Measurements from ENCODE around the gene ODR4.
"Not testable (repeated sequence)": the region's sequence is repeated elsewhere in the genome, so short reads cannot be mapped to it uniquely, and the experiment has no call there.

ODR4 gene

GRCh38 chr1:186386725-186387383, 11.2 kb downstream of the ODR4 start:
- Histone ChIP-seq H3K27ac (ENCODE audit: low read depth in 2 of 2, low read length in 2 of 2) (no peak overlapping the region), H3K9ac (ENCODE audit: low read depth in 1 of 2, low read length in 2 of 2) (no peak overlapping the region), H3K4me1 (ENCODE audit: control insufficient read depth in 2 of 2, insufficient read depth in 2 of 2, low read length in 2 of 2) (no peaks in the 10 kb centered on the region), H3K27me3 (ENCODE audit: control insufficient read depth in 2 of 2, insufficient read depth in 2 of 2, low read length in 2 of 2) (no peaks in the 10 kb centered on the region), H3K9me3 (ENCODE audit: control insufficient read depth in 2 of 2, low read length in 2 of 2) (no peaks in the 10 kb centered on the region), H3K36me3 (ENCODE audit: control insufficient read depth in 2 of 2, insufficient read depth in 2 of 2, low read length in 2 of 2) (peaks cover 36 to 52% of the 10 kb centered on the region in 2 donors), H3K4me3 (ENCODE audit: low read length in 2 of 2) (no peak overlapping the region)

- no peak overlapping the region for H3K27ac ChIP-seq (ENCODE audit: low read depth in 2 of 2, low read length in 2 of 2)
- no peak overlapping the region for H3K4me3 ChIP-seq (ENCODE audit: low read length in 2 of 2)
- no peaks in the 10 kb centered on the region for H3K27me3 ChIP-seq (ENCODE audit: control insufficient read depth in 2 of 2, insufficient read depth in 2 of 2, low read length in 2 of 2)
- H3K36me3 ChIP-seq (ENCODE audit: control insufficient read depth in 2 of 2, insufficient read depth in 2 of 2, low read length in 2 of 2) = peaks cover 41 to 63% of the 10 kb centered on the region in 2 donors
- no peaks in the 10 kb centered on the region for H3K9me3 ChIP-seq (ENCODE audit: control insufficient read depth in 2 of 2, low read length in 2 of 2)
- H3K4me1 ChIP-seq (ENCODE audit: control insufficient read depth in 2 of 2, insufficient read depth in 2 of 2, low read length in 2 of 2) = no peaks in the 10 kb centered on the region
- no peak overlapping the region for H3K9ac ChIP-seq (ENCODE audit: low read depth in 1 of 2, low read length in 2 of 2)
These were observed 15.3 kb downstream of the ODR4 start for GRCh38 chr1:186390925-186391324.

GRCh38 chr1:186391841-186392240, 16.2 kb downstream of the ODR4 start:
- Histone ChIP-seq H3K36me3 (ENCODE audit: control insufficient read depth in 2 of 2, insufficient read depth in 2 of 2, low read length in 2 of 2) (peaks cover 44 to 63% of the 10 kb centered on the region in 2 donors), H3K27me3 (ENCODE audit: control insufficient read depth in 2 of 2, insufficient read depth in 2 of 2, low read length in 2 of 2) (no peaks in the 10 kb centered on the region)

GRCh38 chr1:186392711-186393110, 17.1 kb downstream of the ODR4 start:
- H3K9ac ChIP-seq (ENCODE audit: low read depth in 1 of 2, low read length in 2 of 2); H3K27me3 ChIP-seq (ENCODE audit: control insufficient read depth in 2 of 2, insufficient read depth in 2 of 2, low read length in 2 of 2); H3K9me3 ChIP-seq (ENCODE audit: control insufficient read depth in 2 of 2, low read length in 2 of 2); H3K4me3 ChIP-seq (ENCODE audit: low read length in 2 of 2); H3K27ac ChIP-seq (ENCODE audit: low read depth in 2 of 2, low read length in 2 of 2); H3K4me1 ChIP-seq (ENCODE audit: control insufficient read depth in 2 of 2, insufficient read depth in 2 of 2, low read length in 2 of 2): not testable (repeated sequence)
- H3K36me3 ChIP-seq (ENCODE audit: control insufficient read depth in 2 of 2, insufficient read depth in 2 of 2, low read length in 2 of 2) = peaks cover 50 to 62% of the 10 kb centered on the region in 2 donors

More at GRCh38 chr1:186391841-186392240, 16.2 kb downstream of the ODR4 start:
- H3K9ac ChIP-seq (ENCODE audit: low read depth in 1 of 2, low read length in 2 of 2) = no peak overlapping the region
- no peak overlapping the region for H3K4me3 ChIP-seq (ENCODE audit: low read length in 2 of 2)
- H3K27ac ChIP-seq (ENCODE audit: low read depth in 2 of 2, low read length in 2 of 2) = no peak overlapping the region
- no peaks in the 10 kb centered on the region for H3K9me3 ChIP-seq (ENCODE audit: control insufficient read depth in 2 of 2, low read length in 2 of 2)
- no peaks in the 10 kb centered on the region for H3K4me1 ChIP-seq (ENCODE audit: control insufficient read depth in 2 of 2, insufficient read depth in 2 of 2, low read length in 2 of 2)

- H3K4me1 ChIP-seq (ENCODE audit: control insufficient read depth in 2 of 2, insufficient read depth in 2 of 2, low read length in 2 of 2); H3K9ac ChIP-seq (ENCODE audit: low read depth in 1 of 2, low read length in 2 of 2); H3K27ac ChIP-seq (ENCODE audit: low read depth in 2 of 2, low read length in 2 of 2); H3K4me3 ChIP-seq (ENCODE audit: low read length in 2 of 2); H3K9me3 ChIP-seq (ENCODE audit: control insufficient read depth in 2 of 2, low read length in 2 of 2); H3K27me3 ChIP-seq (ENCODE audit: control insufficient read depth in 2 of 2, insufficient read depth in 2 of 2, low read length in 2 of 2): not testable (repeated sequence)
- peaks cover 20 to 26% of the 10 kb centered on the region in 2 donors for H3K36me3 ChIP-seq (ENCODE audit: control insufficient read depth in 2 of 2, insufficient read depth in 2 of 2, low read length in 2 of 2)
These were observed 25.8 kb downstream of the ODR4 start for GRCh38 chr1:186401446-186401845.

GRCh38 chr1:186403632-186404031, 28.0 kb downstream of the ODR4 start:
- Histone ChIP-seq H3K36me3 (ENCODE audit: control insufficient read depth in 2 of 2, insufficient read depth in 2 of 2, low read length in 2 of 2) (peaks cover 25 to 28% of the 10 kb centered on the region in 2 donors), H3K27me3 (ENCODE audit: control insufficient read depth in 2 of 2, insufficient read depth in 2 of 2, low read length in 2 of 2) (no peaks in the 10 kb centered on the region), H3K4me1 (ENCODE audit: control insufficient read depth in 2 of 2, insufficient read depth in 2 of 2, low read length in 2 of 2) (peaks cover 0 to 2% of the 10 kb centered on the region in 2 donors), H3K9me3 (ENCODE audit: control insufficient read depth in 2 of 2, low read length in 2 of 2) (no peaks in the 10 kb centered on the region), H3K4me3 (ENCODE audit: low read length in 2 of 2) (no peak overlapping the region), H3K27ac (ENCODE audit: low read depth in 2 of 2, low read length in 2 of 2) (no peak overlapping the region), H3K9ac (ENCODE audit: low read depth in 1 of 2, low read length in 2 of 2) (no peak overlapping the region)

- H3K36me3 ChIP-seq (ENCODE audit: control insufficient read depth in 2 of 2, insufficient read depth in 2 of 2, low read length in 2 of 2) = peaks cover 25 to 28% of the 10 kb centered on the region in 2 donors
These were observed 28.9 kb downstream of the ODR4 start for GRCh38 chr1:186404454-186405051.

GRCh38 chr1:186409091-186409490, 33.5 kb downstream of the ODR4 start:
- H3K36me3 ChIP-seq (ENCODE audit: control insufficient read depth in 2 of 2, insufficient read depth in 2 of 2, low read length in 2 of 2) = peaks cover 18 to 21% of the 10 kb centered on the region in 2 donors

More at GRCh38 chr1:186404454-186405051, 28.9 kb downstream of the ODR4 start:
- no peak overlapping the region for H3K4me3 ChIP-seq (ENCODE audit: low read length in 2 of 2)
- no peak overlapping the region for H3K9ac ChIP-seq (ENCODE audit: low read depth in 1 of 2, low read length in 2 of 2)
- H3K4me1 ChIP-seq (ENCODE audit: control insufficient read depth in 2 of 2, insufficient read depth in 2 of 2, low read length in 2 of 2) = peaks cover 0 to 2% of the 10 kb centered on the region in 2 donors
- no peak overlapping the region for H3K27ac ChIP-seq (ENCODE audit: low read depth in 2 of 2, low read length in 2 of 2)
- H3K27me3 ChIP-seq (ENCODE audit: control insufficient read depth in 2 of 2, insufficient read depth in 2 of 2, low read length in 2 of 2) = no peaks in the 10 kb centered on the region
- no peaks in the 10 kb centered on the region for H3K9me3 ChIP-seq (ENCODE audit: control insufficient read depth in 2 of 2, low read length in 2 of 2)

GRCh38 chr1:186413319-186413718, 37.7 kb downstream of the ODR4 start:
- H3K27me3 ChIP-seq (ENCODE audit: control insufficient read depth in 2 of 2, insufficient read depth in 2 of 2, low read length in 2 of 2) = no peaks in the 10 kb centered on the region
- no peak overlapping the region for H3K4me3 ChIP-seq (ENCODE audit: low read length in 2 of 2)
- H3K9ac ChIP-seq (ENCODE audit: low read depth in 1 of 2, low read length in 2 of 2) = no peak overlapping the region
- H3K36me3 ChIP-seq (ENCODE audit: control insufficient read depth in 2 of 2, insufficient read depth in 2 of 2, low read length in 2 of 2) = peaks cover 0 to 8% of the 10 kb centered on the region in 2 donors
- H3K9me3 ChIP-seq (ENCODE audit: control insufficient read depth in 2 of 2, low read length in 2 of 2) = no peaks in the 10 kb centered on the region
- H3K27ac ChIP-seq (ENCODE audit: low read depth in 2 of 2, low read length in 2 of 2) = no peak overlapping the region
- H3K4me1 ChIP-seq (ENCODE audit: control insufficient read depth in 2 of 2, insufficient read depth in 2 of 2, low read length in 2 of 2) = no peaks in the 10 kb centered on the region

More at GRCh38 chr1:186409091-186409490, 33.5 kb downstream of the ODR4 start:
- Histone ChIP-seq H3K27me3 (ENCODE audit: control insufficient read depth in 2 of 2, insufficient read depth in 2 of 2, low read length in 2 of 2) (no peaks in the 10 kb centered on the region), H3K4me1 (ENCODE audit: control insufficient read depth in 2 of 2, insufficient read depth in 2 of 2, low read length in 2 of 2) (peaks cover 0 to 2% of the 10 kb centered on the region in 2 donors), H3K9ac (ENCODE audit: low read depth in 1 of 2, low read length in 2 of 2) (no peak overlapping the region), H3K27ac (ENCODE audit: low read depth in 2 of 2, low read length in 2 of 2) (no peak overlapping the region), H3K9me3 (ENCODE audit: control insufficient read depth in 2 of 2, low read length in 2 of 2) (no peaks in the 10 kb centered on the region), H3K4me3 (ENCODE audit: low read length in 2 of 2) (no peak overlapping the region)

GRCh38 chr1:186418503-186418902, 42.9 kb downstream of the ODR4 start:
- H3K9ac ChIP-seq (ENCODE audit: low read depth in 1 of 2, low read length in 2 of 2) = no peak overlapping the region
- peaks cover 0 to 17% of the 10 kb centered on the region in 2 donors for H3K36me3 ChIP-seq (ENCODE audit: control insufficient read depth in 2 of 2, insufficient read depth in 2 of 2, low read length in 2 of 2)
- no peak overlapping the region for H3K4me3 ChIP-seq (ENCODE audit: low read length in 2 of 2)
- no peaks in the 10 kb centered on the region for H3K9me3 ChIP-seq (ENCODE audit: control insufficient read depth in 2 of 2, low read length in 2 of 2)
- no peak overlapping the region for H3K27ac ChIP-seq (ENCODE audit: low read depth in 2 of 2, low read length in 2 of 2)
- no peaks in the 10 kb centered on the region for H3K4me1 ChIP-seq (ENCODE audit: control insufficient read depth in 2 of 2, insufficient read depth in 2 of 2, low read length in 2 of 2)
- no peaks in the 10 kb centered on the region for H3K27me3 ChIP-seq (ENCODE audit: control insufficient read depth in 2 of 2, insufficient read depth in 2 of 2, low read length in 2 of 2)

Measured in mucosa of rectum (tissue), 2 donors.